H1 (cell line): ENCODE results near the gene STOML2. TPM values are rescaled to one million over a fixed set of nuclear protein-coding genes. Genes with fewer than 3 reads are reported as not detected.

Experiments
- CTCF ChIA-PET: fragments of 300-600 bp; sonication (Branson Sonifier 250); formaldehyde crosslinking; loops from one replicate; lab custom pipeline; 2021; ENCODE audit not compliant: partially characterized antibody; lab: Charles Lee
- POLR2A ChIA-PET: fragments of 300-600 bp; sonication (Branson Sonifier 250); formaldehyde crosslinking; loops from one replicate; lab custom pipeline; 2021; ENCODE audit warnings: inconsistent platforms; ENCODE audit not compliant: partially characterized antibody; lab: Charles Lee
- DNase-seq, 2 experiments: peaks; one replicate each; pipeline versions ENCODE4 v3.0.0 to v3.0.0-alpha.2; 2010 to 2022; ENCODE audit warnings: low spot score in 2 of 2, low read depth in 1 of 2, mixed read lengths in 1 of 2
- FAIRE-seq: peaks from 2 replicates; lab custom pipeline; 2011; peaks lifted over from hg19 to GRCh38; lab: Jason Lieb, UNC
- H2AFZ ChIP-seq: 2 replicates; pipeline ENCODE4 v1.8.1; 2012; ENCODE audit warnings: low read length, inconsistent platforms
- H2AK5ac ChIP-seq: 2 replicates; pipeline ENCODE4 v1.6.1; 2013; ENCODE audit warnings: low read depth, low read length
- H2BK120ac ChIP-seq: replicated peaks from 2 replicates; pipeline ENCODE3; 2013; ENCODE audit warnings: low read depth, low read length, inconsistent platforms
- H2BK12ac ChIP-seq: 2 replicates; pipeline ENCODE4 v1.6.1; 2013; ENCODE audit warnings: low read depth, low read length
- H2BK15ac ChIP-seq: 2 replicates; pipeline ENCODE4 v1.6.1; 2013; ENCODE audit warnings: low read length
- H2BK20ac ChIP-seq: 2 replicates; pipeline ENCODE4 v1.6.1; 2013; ENCODE audit warnings: low read length
- H2BK5ac ChIP-seq: 2 replicates; pipeline ENCODE4 v1.6.1; 2013; ENCODE audit warnings: low read depth, low read length
- H3K14ac ChIP-seq: 2 replicates; pipeline ENCODE4 v1.6.1; 2013; ENCODE audit warnings: inconsistent platforms; ENCODE audit not compliant: insufficient read length
- H3K18ac ChIP-seq: 2 replicates; pipeline ENCODE4 v1.6.1; 2013; ENCODE audit warnings: low read length; ENCODE audit errors: extremely low read depth
- H3K23ac ChIP-seq: 2 replicates; pipeline ENCODE4 v1.6.1; 2013; ENCODE audit warnings: inconsistent platforms; ENCODE audit not compliant: insufficient read length
- H3K23me2 ChIP-seq: 2 replicates; pipeline ENCODE4 v1.6.1; 2013; ENCODE audit warnings: low read depth, low read length
- H3K27ac ChIP-seq: 2 replicates; pipeline ENCODE4 v1.6.1; 2011; ENCODE audit warnings: low read depth, low read length, inconsistent platforms
- H3K27me3 ChIP-seq, 4 experiments: replicated peaks in 1 of 4; 1 replicate in 1 of 4; 2 replicates in 3 of 4; pipeline versions ENCODE4 v1.6.1 to v1.8.1; 2011 to 2013; ENCODE audit warnings: low read length in 3 of 4, mild to moderate bottlenecking in 3 of 4, inconsistent platforms in 2 of 4, mixed read lengths in 2 of 4, moderate library complexity in 1 of 4; ENCODE audit not compliant: control insufficient read depth in 3 of 4, insufficient read depth in 3 of 4; ENCODE audit errors: extremely low read depth in 1 of 4
- H3K36me3 ChIP-seq, 4 experiments: 2 replicates each; pipeline versions ENCODE4 v1.6.1 to v1.8.1; 2011 to 2013; ENCODE audit warnings: mild to moderate bottlenecking in 4 of 4, low read length in 3 of 4, moderate library complexity in 2 of 4, control low read depth in 1 of 4, inconsistent platforms in 1 of 4; ENCODE audit not compliant: insufficient read depth in 4 of 4, control insufficient read depth in 2 of 4
- H3K4ac ChIP-seq: replicated peaks from 2 replicates; pipeline ENCODE3; 2013; ENCODE audit warnings: low read length, low read depth, mixed read lengths, inconsistent platforms; ENCODE audit not compliant: insufficient read length
- H3K4me1 ChIP-seq, 4 experiments: replicated peaks in 1 of 4; 1 replicate in 1 of 4; 2 replicates in 3 of 4; pipeline versions ENCODE4 v1.6.1 to v1.8.1; 2011 to 2013; ENCODE audit warnings: low read length in 3 of 4, inconsistent platforms in 2 of 4, mixed read lengths in 1 of 4; ENCODE audit not compliant: insufficient read depth in 4 of 4, control insufficient read depth in 3 of 4
- H3K4me2 ChIP-seq, 2 experiments: 2 replicates each; pipeline versions ENCODE4 v1.6.1 to v1.8.1; 2011 to 2013; ENCODE audit warnings: low read depth in 2 of 2, low read length in 2 of 2, control low read depth in 1 of 2, inconsistent platforms in 1 of 2, mild to moderate bottlenecking in 1 of 2; ENCODE audit not compliant: insufficient read depth in 1 of 2
- H3K4me3 ChIP-seq, 4 experiments: fragments of 200-600, 300-600 bp in 1 of 4; sonication (generic), shearing (Covaris generic), sonication (Bioruptor Twin) in 1 of 4; 2 replicates each; pipeline versions ENCODE4 v1.5.1 to v1.8.1; 2011 to 2016; ENCODE audit warnings: low read length in 4 of 4, low read depth in 3 of 4, control low read depth in 2 of 4, inconsistent platforms in 2 of 4, mild to moderate bottlenecking in 2 of 4, mixed read lengths in 1 of 4, moderate library complexity in 1 of 4; ENCODE audit not compliant: insufficient read depth in 2 of 4; ENCODE audit errors: extremely low read depth in 1 of 4
- H3K56ac ChIP-seq: replicated peaks from 2 replicates; pipeline ENCODE3; 2013; ENCODE audit warnings: low read depth, mild to moderate bottlenecking, mixed read lengths, low read length, inconsistent platforms; ENCODE audit not compliant: insufficient read length
- H3K79me1 ChIP-seq: 2 replicates; pipeline ENCODE4 v1.6.1; 2013; ENCODE audit warnings: low read depth, low read length, control low read depth
- H3K79me2 ChIP-seq, 2 experiments: 2 replicates each; pipeline versions ENCODE4 v1.6.1 to v1.8.1; 2012 to 2013; ENCODE audit warnings: low read length in 2 of 2, mild to moderate bottlenecking in 2 of 2, inconsistent platforms in 1 of 2; ENCODE audit not compliant: insufficient read depth in 2 of 2, control insufficient read depth in 1 of 2
- H3K9ac ChIP-seq, 4 experiments: replicated peaks in 1 of 4; 1 replicate in 1 of 4; 2 replicates in 3 of 4; pipeline versions ENCODE4 v1.6.1 to v1.8.1; 2011 to 2013; ENCODE audit warnings: low read depth in 3 of 4, low read length in 3 of 4, control low read depth in 2 of 4, mild to moderate bottlenecking in 2 of 4, moderate library complexity in 2 of 4, inconsistent platforms in 1 of 4; ENCODE audit errors: extremely low read depth in 1 of 4
- H3K9me3 ChIP-seq, 2 experiments: 2 replicates each; pipeline versions ENCODE4 v1.6.1 to v1.8.1; 2012 to 2013; ENCODE audit warnings: mild to moderate bottlenecking in 2 of 2, moderate library complexity in 2 of 2, control low read depth in 1 of 2, inconsistent platforms in 1 of 2, low read depth in 1 of 2, low read length in 1 of 2, mixed read lengths in 1 of 2; ENCODE audit not compliant: insufficient read depth in 2 of 2
- H4K20me1 ChIP-seq, 2 experiments: replicated peaks in 1 of 2; 2 replicates each; pipeline versions ENCODE3 to v1.8.1; 2011 to 2013; ENCODE audit warnings: inconsistent platforms in 2 of 2, low read length in 2 of 2, mild to moderate bottlenecking in 1 of 2; ENCODE audit not compliant: insufficient read depth in 2 of 2, control insufficient read depth in 1 of 2
- H4K5ac ChIP-seq: 2 replicates; pipeline ENCODE4 v1.6.1; 2013; ENCODE audit warnings: low read length, low read depth, mixed read lengths, inconsistent platforms; ENCODE audit not compliant: insufficient read length
- H4K8ac ChIP-seq: 2 replicates; pipeline ENCODE4 v1.8.0; 2013; ENCODE audit warnings: mild to moderate bottlenecking, moderate library complexity, low read length, inconsistent platforms; ENCODE audit not compliant: insufficient read depth; ENCODE audit errors: extremely low read depth
- H4K91ac ChIP-seq: replicated peaks from 2 replicates; pipeline ENCODE3; 2013; ENCODE audit warnings: low read length, mixed read lengths, inconsistent platforms; ENCODE audit not compliant: insufficient read length
- BACH1 ChIP-seq: IDR thresholded peaks from 2 replicates; pipeline ENCODE4 v1.6.1; 2012; ENCODE audit warnings: low read length, improper control_type of control experiment
- WGBS, 2 experiments: shearing (Covaris generic) in 1 of 2; methylation state at CpG; one replicate each; pipeline versions ENCODE4 v1.1.6 to v1.1.7; 2013 to 2015; ENCODE audit warnings: low lambda C conversion rate in 2 of 2, mixed read lengths in 2 of 2, inconsistent platforms in 1 of 2, low coverage in 1 of 2, missing lambda C conversion rate in 1 of 2; ENCODE audit not compliant: insufficient replicate concordance in 2 of 2, insufficient coverage in 1 of 2, insufficient read length in 1 of 2; ENCODE audit errors: extremely low coverage in 1 of 2, missing lambda C conversion rate in 1 of 2; 5-methylcytosine and 5-hydroxymethylcytosine counted together
- polyA plus RNA-seq, 7 experiments: library from polyadenylated mRNA; depleted of rRNA in 3 of 7; stranded (reverse) in 5 of 7; unstranded in 2 of 7; fragments of >200 nt in 5 of 7; fragments of 200-250 nt in 2 of 7; gene quantifications; 1 replicate in 5 of 7; 2 replicates in 1 of 7; 4 replicates in 1 of 7; pipeline versions ENCODE4 v1.2.1 to v1.2.3, GENCODE V29; 2011 to 2013; ENCODE audit warnings: missing spikeins in 2 of 7, mixed read lengths in 2 of 7
- total RNA-seq: library from RNA; stranded (reverse); fragmentation: NEBNext Ultra II Directional; extraction: Animal tissue kit (Norgen Biotek cat#: 25700); gene quantifications from 2 replicates; pipeline ENCODE4 v1.2.1, GENCODE V29; 2021

The STOML2 gene
- total and polyA plus RNA-seq, 2 of the 8 experiments (the other 6 are each of a cell fraction or from before 2014, with no cell fraction given), result 203 to 256 TPM

DNA sequence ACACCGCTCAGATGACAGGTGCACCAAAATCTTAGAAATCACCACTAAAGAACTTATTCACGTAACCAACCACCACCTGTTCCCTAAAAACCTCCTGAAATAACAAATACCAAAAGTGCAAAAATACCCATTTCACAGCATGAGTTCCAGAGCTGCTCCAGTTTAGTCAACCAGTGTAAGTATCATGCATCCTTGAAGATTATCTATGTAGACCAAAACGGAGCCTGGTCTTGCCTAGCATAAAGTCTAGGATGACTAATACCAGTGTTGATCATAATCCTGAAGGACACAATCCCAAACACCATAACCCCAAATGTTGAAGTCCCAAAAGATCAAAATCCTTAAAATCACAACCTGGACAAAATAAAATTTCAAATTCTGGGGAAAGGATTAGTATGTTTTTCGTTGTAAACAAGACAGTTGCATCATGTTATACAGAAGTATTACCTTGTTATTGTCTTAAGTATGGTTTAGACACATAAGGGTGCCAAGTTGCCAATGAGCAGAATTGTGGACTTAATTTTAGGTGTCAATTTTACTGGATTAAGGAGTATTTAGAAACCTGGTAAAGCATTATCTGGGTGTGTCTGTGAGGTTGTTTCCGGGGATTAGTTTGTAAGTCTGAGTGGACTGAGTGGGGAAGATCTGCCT, 48.6 kb downstream of the STOML2 start:
- no peak overlapping the region for H3K23ac ChIP-seq
- no peak overlapping the region for H3K4ac ChIP-seq
- no peak overlapping the region for H2AFZ ChIP-seq
- no peaks in the 10 kb centered on the region for H3K79me2 ChIP-seq
- H2BK15ac ChIP-seq, result no peak overlapping the region
- ChIA-PET CTCF (interaction anchor here (0.8 to 2.1 kb wide), 7 partner anchors 9 to 295 kb away, joined by 3 to 6 read pairs (median 3); no protein-coding TSS in a partner anchor), POLR2A (interaction anchor here (0.6 to 5.2 kb wide), 9 partner anchors 11 to 230 kb away, joined by 3 to 43 read pairs (median 4); partner anchors contain the start of genes FANCG, PIGO and VCP)
- H2BK120ac ChIP-seq, result no peak overlapping the region
- no peak overlapping the region for H2BK5ac ChIP-seq
- H3K4me1 ChIP-seq, result no peaks in the 10 kb centered on the region
- DNase-seq (no peak), FAIRE-seq (no peak)
- no peak overlapping the region for H3K27ac ChIP-seq
- H3K36me3 ChIP-seq, result peaks cover 29 to 51% (median 40%) of the 10 kb centered on the region in 4 experiments
- no peaks in the 10 kb centered on the region for H3K23me2 ChIP-seq
- TF ChIP-seq BACH1, result no peak
- H2AK5ac ChIP-seq, result no peak overlapping the region
- no peaks in the 10 kb centered on the region for H3K79me1 ChIP-seq
- H3K56ac ChIP-seq, result no peak overlapping the region
- WGBS, 2 experiments, result 59% methylated on average over 5 of the region's 5 CpGs; no CpG with 5 or more reads in 1 of the 2 experiments
- no peak overlapping the region for H4K5ac ChIP-seq
- H3K9ac ChIP-seq, result no peak overlapping the region
- no peak overlapping the region for H3K4me3 ChIP-seq
- no peak overlapping the region for H3K4me2 ChIP-seq
- peaks cover 5 to 10% of the 10 kb centered on the region in 2 experiments for H4K20me1 ChIP-seq
- H3K14ac ChIP-seq, result no peak overlapping the region
- H3K27me3 ChIP-seq, result no peaks in the 10 kb centered on the region
- no peak overlapping the region for H3K18ac ChIP-seq
- no peak overlapping the region for H4K91ac ChIP-seq
- no peak overlapping the region for H2BK12ac ChIP-seq
- H2BK20ac ChIP-seq, result no peak overlapping the region
- no peaks in the 10 kb centered on the region for H3K9me3 ChIP-seq
- no peak overlapping the region for H4K8ac ChIP-seq
